A549 (cell line): ENCODE results near the gene DLGAP1. TPM values are rescaled to one million over a fixed set of nuclear protein-coding genes. Genes with fewer than 3 reads are reported as not detected.

Experiments used
- ATAC-seq, 2 experiments: fragments of 200-7000 bp in 1 of 2; fragments of >200 bp in 1 of 2; cut with Nextera tagmentation in 1 of 2; cut with Tn5 transposase in 1 of 2; 3 replicates each; pipeline versions ENCODE4 v1.8.0 to v1.9.1; 2018 to 2020; ENCODE audit warnings: mild to moderate bottlenecking in 1 of 2, moderate library complexity in 1 of 2
- CTCF ChIA-PET: fragments of 300-600 bp; sonication (Branson Sonifier 250); formaldehyde crosslinking; extraction: SDS; loops from one replicate; lab custom pipeline; 2021; ENCODE audit warnings: antibody characterized with exemption, inconsistent platforms; lab: Yijun Ruan, JAX
- POLR2A ChIA-PET: fragments of 350-600 bp; formaldehyde crosslinking; extraction: SDS; loops from one replicate; lab custom pipeline; 2021; ENCODE audit warnings: antibody characterized with exemption, inconsistent platforms; lab: Yijun Ruan, JAX
- DNase-seq, 2 experiments: peaks; one replicate each; pipeline versions ENCODE4 v3.0.0 to v3.0.0-alpha.2; 2011 to 2016; ENCODE audit warnings: low read depth in 1 of 2, low spot score in 1 of 2
- FAIRE-seq: peaks from 2 replicates; lab custom pipeline; 2011; peaks lifted over from hg19 to GRCh38; lab: Jason Lieb, UNC
- H3K27ac ChIP-seq, 2 experiments: fragments of >200 bp; sonication (Bioruptor Twin); formaldehyde crosslinking; 3 replicates each; pipeline ENCODE4 v1.5.1; 2016 to 2017
- H3K4me1 ChIP-seq: fragments of >200 bp; sonication (Bioruptor Twin); formaldehyde crosslinking; 3 replicates; pipeline ENCODE4 v1.6.1; 2016
- H3K4me2 ChIP-seq: fragments of >200 bp; sonication (Bioruptor Twin); formaldehyde crosslinking; 3 replicates; pipeline ENCODE4 v1.6.1; 2016
- H3K4me3 ChIP-seq: fragments of >200 bp; sonication (Bioruptor Twin); formaldehyde crosslinking; 3 replicates; pipeline ENCODE4 v1.5.1; 2016
- H3K9me3 ChIP-seq: fragments of >200 bp; sonication (Bioruptor Twin); formaldehyde crosslinking; 3 replicates; pipeline ENCODE4 v1.6.1; 2016
- ATOH8 ChIP-seq: fragments of 250-450 bp; sonication (Bioruptor Pico); IDR thresholded peaks from 2 replicates; pipeline ENCODE4 v1.5.0; 2020; ENCODE audit warnings: low read depth, mild to moderate bottlenecking, moderate library complexity
- BHLHE40 ChIP-seq: IDR thresholded peaks from 2 replicates; pipeline ENCODE4 v1.6.1; 2012; ENCODE audit warnings: low read depth, low read length, inconsistent platforms
- CHD2 ChIP-seq: fragments of 150-350 bp; IDR thresholded peaks from 2 replicates; pipeline ENCODE4 v1.6.1; 2014; ENCODE audit warnings: low read length; ENCODE audit not compliant: partially characterized antibody
- CTCF ChIP-seq: fragments of >200 bp; sonication (Bioruptor Twin); formaldehyde crosslinking; IDR thresholded peaks from 3 replicates; pipeline ENCODE4 v1.5.1; 2016
- E2F6 ChIP-seq: IDR thresholded peaks from 2 replicates; pipeline ENCODE4 v1.6.1; 2012; ENCODE audit warnings: low read depth, borderline replicate concordance
- EHMT2 ChIP-seq: fragments of 200-600 bp; sonication (generic); IDR thresholded peaks from 2 replicates; pipeline ENCODE4 v1.6.1; 2016; ENCODE audit warnings: antibody characterized with exemption, low read depth, mild to moderate bottlenecking, moderate library complexity
- FOXS1 ChIP-seq: fragments of 250-450 bp; sonication (Bioruptor Pico); IDR thresholded peaks from 2 replicates; pipeline ENCODE4 v1.5.0; 2020; ENCODE audit warnings: mild to moderate bottlenecking, moderate library complexity
- HEYL ChIP-seq: fragments of 250-450 bp; sonication (Bioruptor Pico); IDR thresholded peaks from 2 replicates; pipeline ENCODE4 v1.8.0; 2021; ENCODE audit warnings: mild to moderate bottlenecking, moderate library complexity
- KDM5A ChIP-seq: fragments of 200-600 bp; sonication (generic); IDR thresholded peaks from 2 replicates; pipeline ENCODE4 v1.6.1; 2016; ENCODE audit warnings: antibody characterized with exemption, mild to moderate bottlenecking
- MAFK ChIP-seq: fragments of 450-650 bp; IDR thresholded peaks from 2 replicates; pipeline ENCODE4 v1.6.1; 2014; ENCODE audit not compliant: partially characterized antibody
- MAX ChIP-seq: IDR thresholded peaks from 2 replicates; pipeline ENCODE4 v1.6.1; 2012
- RAD21 ChIP-seq, 2 experiments: fragments of >200 bp in 1 of 2; sonication (Bioruptor Twin) in 1 of 2; formaldehyde crosslinking in 1 of 2; IDR thresholded peaks in 1 of 2; conservative IDR thresholded peaks in 1 of 2; 2 replicates in 1 of 2; 3 replicates in 1 of 2; pipeline ENCODE4 v1.6.1; 2012 to 2018; ENCODE audit warnings: inconsistent platforms in 1 of 2
- WGBS: methylation state at CpG from one replicate; pipeline ENCODE4 v1.1.6; 2017; ENCODE audit errors: missing lambda C conversion rate; 5-methylcytosine and 5-hydroxymethylcytosine counted together
- polyA plus RNA-seq, 4 experiments: library from polyadenylated mRNA; depleted of rRNA in 3 of 4; stranded (reverse); fragments of >200 nt; fragmentation: RNase III in 1 of 4; extraction: RNeasy Plus Mini Kit Qiagen cat#74134 plus additional on column Dnase treatment in 1 of 4; gene quantifications; 2 replicates in 3 of 4; 3 replicates in 1 of 4; pipeline ENCODE4 v1.2.3, GENCODE V29; 2011 to 2017

The DLGAP1 gene
- polyA plus RNA-seq, 2 of the 4 experiments (the other 2 are of a cell fraction), result 0.04 to 0.12 TPM

GRCh38 chr18:3721771-3722648 lies 733.1 kb downstream of the DLGAP1 start:
- FAIRE-seq (no peak), DNase-seq (no peak), ATAC-seq (no peak)
- 83% methylated on average over 7 of the region's 7 CpGs for WGBS
- 0 out of 6 replicates have a peak overlapping the region, but pooled peaks of 1 of the 2 experiments have one; percentile 10 for H3K27ac ChIP-seq
- H3K4me1 ChIP-seq, result peaks cover 34% of the 10 kb centered on the region
- POLR2A ChIA-PET, result no interaction called here
- no peaks in the 10 kb centered on the region for H3K9me3 ChIP-seq
- peak overlapping the region; percentile 49; the same call in 1 of the 3 replicates for H3K4me2 ChIP-seq
- TF ChIP-seq EHMT2, result no peak
- TF ChIP-seq HEYL, result no peak
- no peak for TF ChIP-seq BHLHE40
- no peak overlapping the region for H3K4me3 ChIP-seq
- CTCF ChIA-PET, result interaction anchor here (1.1 to 1.4 kb wide), 2 partner anchors 8 to 148 kb away, joined by 3 to 4 read pairs; no protein-coding TSS in a partner anchor

- TF ChIP-seq MAFK (peak; percentile 36), E2F6 (no peak)
- Histone ChIP-seq H3K4me3 (no peak overlapping the region), H3K4me2 (no peak overlapping the region), H3K9me3 (no peaks in the 10 kb centered on the region), H3K27ac (peak overlapping the region in 1 of 2 experiments; percentile 32; a peak in 1 of 6 replicates), H3K4me1 (peaks cover 36% of the 10 kb centered on the region)
- ChIA-PET POLR2A (no interaction called here), CTCF (interaction anchor here (1.4 kb wide), 1 partner anchor 149 kb away, joined by 4 read pairs; no protein-coding TSS in a partner anchor)
- no peak for DNase-seq
- no peak for FAIRE-seq
- ATAC-seq, result no peak
- WGBS, result 88% methylated on average over 4 of the region's 4 CpGs
Observed at GRCh38 chr18:3720818-3721545, 734.1 kb downstream of the DLGAP1 start.

- POLR2A ChIA-PET, result no interaction called here
Observed at GRCh38 chr18:3720159-3720558, 734.9 kb downstream of the DLGAP1 start.

GRCh38 chr18:3717376-3718025 lies 737.6 kb downstream of the DLGAP1 start:
- WGBS, result 62% methylated on average over 5 of the region's 5 CpGs
- DNase-seq, result no peak
- TF ChIP-seq ATOH8, result no peak
- TF ChIP-seq KDM5A, result no peak
- TF ChIP-seq MAX, result no peak
- no peak for TF ChIP-seq CHD2
- TF ChIP-seq, all 56 proteins: peak for 0
- Histone ChIP-seq H3K4me3 (no peak overlapping the region), H3K27ac (no peak overlapping the region), H3K4me2 (no peak overlapping the region), H3K4me1 (peaks cover 20% of the 10 kb centered on the region; the same call in 2 of the 3 replicates), H3K9me3 (no peaks in the 10 kb centered on the region)
- POLR2A ChIA-PET, result no interaction called here
- CTCF ChIA-PET, result interaction anchor here (0.8 to 1.4 kb wide), 4 partner anchors 13 to 152 kb away, joined by 3 to 4 read pairs (median 3); no protein-coding TSS in a partner anchor
- FAIRE-seq, result no peak
- ATAC-seq, result no peak

More at GRCh38 chr18:3720159-3720558, 734.9 kb downstream of the DLGAP1 start:
- CTCF ChIA-PET, result interaction anchor here (1.2 kb wide), 1 partner anchor 17 kb away, joined by 3 read pairs; no protein-coding TSS in a partner anchor
- no peak for FAIRE-seq
- TF ChIP-seq CTCF (no peak), BHLHE40 (no peak), RAD21 (conservative IDR thresholded peaks at IDR 0.05 in 1 of 2, IDR thresholded peaks at IDR 0.05 in 1 of 2) (0 out of 5 replicates have a peak, but pooled peaks of 1 of the 2 experiments have one; percentile 9), FOXS1 (CRISPR knock-in tag) (no peak)
- H3K4me2 ChIP-seq, result no peak overlapping the region
- no peak for DNase-seq
- H3K27ac ChIP-seq, result 0 out of 6 replicates have a peak overlapping the region, but pooled peaks of 1 of the 2 experiments have one; percentile 13
- no peak for ATAC-seq
- no peaks in the 10 kb centered on the region for H3K9me3 ChIP-seq
- H3K4me3 ChIP-seq, result no peak overlapping the region
- WGBS, result 90% methylated on average over 1 of the region's 1 CpG
- H3K4me1 ChIP-seq, result peaks cover 36% of the 10 kb centered on the region
